22Rv1 (cell line): Measurements from ENCODE around the gene ACAT2.
"Not testable (repeated sequence)": the region's sequence is repeated elsewhere in the genome, so short reads cannot be mapped to it uniquely, and the experiment has no call there.

Experiments
- H3K27ac ChIP-seq: fragments of 450-650 bp; 2 replicates; pipeline ENCODE4 v1.5.1; 2017
- ZFX ChIP-seq: fragments of 450-650 bp; IDR thresholded peaks from 2 replicates; pipeline ENCODE4 v1.6.1; 2017; ENCODE audit warnings: antibody characterized with exemption, borderline replicate concordance
- TF ChIP-seq, protein P1 (sequence below): fragments of 450-650 bp; IDR thresholded peaks from 2 replicates; pipeline ENCODE4 v1.5.1; 2017; ENCODE audit warnings: mild to moderate bottlenecking

ACAT2 gene

GRCh38 chr6:159778542-159779103, 16.8 kb downstream of the ACAT2 start:
- no peak for TF ChIP-seq ZFX
- TF ChIP-seq, protein P1, sequence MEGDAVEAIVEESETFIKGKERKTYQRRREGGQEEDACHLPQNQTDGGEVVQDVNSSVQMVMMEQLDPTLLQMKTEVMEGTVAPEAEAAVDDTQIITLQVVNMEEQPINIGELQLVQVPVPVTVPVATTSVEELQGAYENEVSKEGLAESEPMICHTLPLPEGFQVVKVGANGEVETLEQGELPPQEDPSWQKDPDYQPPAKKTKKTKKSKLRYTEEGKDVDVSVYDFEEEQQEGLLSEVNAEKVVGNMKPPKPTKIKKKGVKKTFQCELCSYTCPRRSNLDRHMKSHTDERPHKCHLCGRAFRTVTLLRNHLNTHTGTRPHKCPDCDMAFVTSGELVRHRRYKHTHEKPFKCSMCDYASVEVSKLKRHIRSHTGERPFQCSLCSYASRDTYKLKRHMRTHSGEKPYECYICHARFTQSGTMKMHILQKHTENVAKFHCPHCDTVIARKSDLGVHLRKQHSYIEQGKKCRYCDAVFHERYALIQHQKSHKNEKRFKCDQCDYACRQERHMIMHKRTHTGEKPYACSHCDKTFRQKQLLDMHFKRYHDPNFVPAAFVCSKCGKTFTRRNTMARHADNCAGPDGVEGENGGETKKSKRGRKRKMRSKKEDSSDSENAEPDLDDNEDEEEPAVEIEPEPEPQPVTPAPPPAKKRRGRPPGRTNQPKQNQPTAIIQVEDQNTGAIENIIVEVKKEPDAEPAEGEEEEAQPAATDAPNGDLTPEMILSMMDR, result no peak
- peak overlapping the region; percentile 22; the same call in 1 of the 2 replicates for H3K27ac ChIP-seq

- TF ChIP-seq ZFX, result no peak
- TF ChIP-seq, protein P1, result no peak
- H3K27ac ChIP-seq, result peak overlapping the region; percentile 93
Measured at GRCh38 chr6:159788276-159788675, 26.4 kb downstream of the ACAT2 start.

DNA sequence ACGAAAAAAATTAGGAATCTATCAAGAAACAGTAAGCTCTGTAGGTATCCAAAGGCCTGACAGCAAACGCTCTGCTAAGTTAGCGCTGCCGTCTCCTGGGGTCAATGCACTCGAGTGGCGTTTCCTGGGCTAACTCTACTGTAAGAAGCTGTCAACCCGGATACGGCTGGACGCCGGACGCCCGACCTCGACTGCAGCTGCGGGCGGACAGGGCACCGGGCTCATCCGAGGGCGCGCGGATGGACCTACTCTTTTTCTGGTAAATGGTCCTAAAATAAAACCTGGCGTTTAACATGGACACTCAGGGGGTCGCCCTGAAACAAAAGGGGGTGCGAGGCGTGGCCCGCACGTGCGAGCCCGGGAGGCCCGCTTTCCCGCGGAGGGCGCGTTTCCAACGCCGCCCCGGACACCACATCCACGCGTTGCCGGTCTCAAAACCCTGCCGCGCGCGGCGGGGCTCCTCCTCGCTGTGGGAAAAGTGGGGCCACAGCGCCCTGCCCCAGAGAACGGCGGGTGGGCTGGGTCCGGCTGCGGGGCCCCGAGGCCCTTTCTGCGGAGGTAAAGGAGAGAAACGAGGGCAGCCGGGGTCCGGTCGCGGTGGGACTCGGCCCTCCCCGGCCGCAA, 27.0 kb downstream of the ACAT2 start:
- peak overlapping the region; percentile 93 for H3K27ac ChIP-seq
- no peak for TF ChIP-seq ZFX
- TF ChIP-seq, protein P1, result no peak

DNA sequence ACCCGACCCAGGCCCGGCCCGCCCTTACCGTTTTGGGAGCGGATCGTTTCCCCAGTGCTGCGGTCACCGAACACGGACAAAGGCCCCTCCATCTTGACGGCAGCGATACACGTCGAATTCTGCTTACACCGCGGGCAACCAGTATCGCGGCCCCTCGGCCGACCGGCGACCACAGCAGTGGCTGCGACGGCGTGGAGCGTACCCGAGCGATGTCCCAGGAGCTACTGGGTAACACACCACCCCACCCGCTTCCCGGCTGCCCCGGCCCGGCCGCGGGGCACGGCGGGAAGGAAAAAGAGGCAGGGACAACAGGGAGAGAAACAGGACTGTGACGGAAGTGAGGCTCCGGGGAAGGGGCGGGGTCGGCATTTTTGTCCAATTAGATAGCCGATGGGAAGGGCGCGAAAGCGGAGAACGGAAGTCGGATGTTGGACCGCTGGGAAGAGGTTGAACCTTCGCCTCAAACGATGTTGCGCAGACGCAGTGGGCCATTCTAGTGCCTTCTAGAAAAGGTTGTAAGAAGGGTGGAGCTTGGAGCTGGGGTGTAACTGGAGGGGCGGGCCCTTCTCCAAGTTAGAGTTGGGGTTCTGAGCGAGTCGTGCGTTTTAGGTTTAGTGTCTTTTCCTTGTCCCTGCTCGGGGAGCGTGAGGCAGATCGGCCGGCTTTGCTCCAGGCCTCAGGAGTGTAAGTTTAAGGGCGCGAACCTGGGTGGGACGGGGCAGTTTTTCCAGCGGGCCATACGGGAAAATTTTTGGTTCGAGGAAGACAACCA, 27.7 kb downstream of the ACAT2 start, which contains the start of gene TCP1:
Gene TCP1, minus strand, starts transcription at position 226 of the 772 bp plus-strand sequence. Its CDS starts 134 bp downstream, at position 92.
- H3K27ac ChIP-seq, result peak within 1 kb of the TSS; percentile 93
- TF ChIP-seq ZFX, result no peak
- TF ChIP-seq, protein P1, result no peak

DNA sequence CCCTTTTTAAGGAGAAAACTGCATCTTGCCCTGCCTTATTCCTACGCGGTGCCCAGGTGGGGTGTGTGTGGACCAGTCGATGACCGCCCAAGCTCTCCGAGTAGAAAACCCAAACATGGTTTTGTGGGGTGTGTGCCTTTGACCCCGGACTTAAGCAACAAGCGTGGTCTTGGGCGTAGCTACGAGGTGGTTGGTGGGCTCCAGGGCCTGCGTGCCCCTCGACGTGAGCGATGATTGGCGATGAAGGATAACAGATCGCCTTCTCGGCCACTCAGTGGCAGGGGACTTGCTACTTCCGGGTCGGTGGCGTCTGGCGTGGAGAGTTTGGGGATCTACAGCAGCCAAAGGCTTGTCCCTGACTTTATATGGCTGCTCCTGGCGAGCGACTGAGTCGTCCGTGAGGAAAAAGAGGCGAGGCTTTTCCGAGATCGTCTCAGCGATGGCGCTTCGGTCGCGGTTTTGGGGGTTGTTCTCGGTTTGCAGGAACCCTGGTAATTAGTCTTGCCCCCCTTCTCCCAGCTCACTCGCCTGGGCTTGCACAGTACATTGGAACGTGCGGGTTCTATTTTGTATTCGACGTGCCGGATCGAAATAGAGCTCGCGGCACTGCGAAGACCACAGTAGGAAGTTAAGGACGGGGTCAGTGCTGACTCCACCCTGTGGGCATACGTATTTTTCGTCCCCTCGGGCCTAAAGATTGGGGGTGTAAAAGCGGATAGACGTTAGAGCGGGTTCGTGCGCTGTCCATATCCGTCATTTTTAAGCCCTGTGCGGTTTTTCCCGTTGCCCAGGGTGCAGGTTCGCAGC, 28.5 kb downstream of the ACAT2 start, which contains the start of gene MRPL18:
Gene MRPL18, plus strand, starts transcription at position 319 of the 807 bp plus-strand sequence. Its CDS starts 121 bp downstream, at position 440.
- peak within 1 kb of the TSS; percentile 93 for H3K27ac ChIP-seq
- TF ChIP-seq ZFX, result no peak
- TF ChIP-seq, protein P1, result no peak

GRCh38 chr6:159790956-159791598, 29.2 kb downstream of the ACAT2 start:
- TF ChIP-seq, protein P1, result no peak
- no peak for TF ChIP-seq ZFX
- peak overlapping the region; percentile 93 for H3K27ac ChIP-seq

DNA sequence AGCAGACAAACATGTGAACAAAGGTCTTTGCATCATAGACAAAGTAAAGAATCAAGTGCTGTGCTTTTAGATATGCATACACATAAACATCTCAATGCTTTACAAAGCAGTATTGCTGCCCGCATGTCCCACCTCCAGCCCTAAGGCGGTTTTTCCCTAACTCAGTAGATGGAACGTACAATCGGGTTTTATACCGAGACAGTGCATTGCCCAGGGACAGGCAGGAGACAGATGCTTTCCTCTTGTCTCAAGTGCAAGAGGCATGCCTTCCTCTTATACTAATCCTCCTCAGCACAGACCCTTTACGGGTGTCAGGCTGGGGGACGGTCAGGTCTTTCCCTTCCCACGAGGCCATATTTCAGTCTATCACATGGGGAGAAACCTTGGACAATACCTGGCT, 33.1 kb downstream of the ACAT2 start:
- H3K27ac ChIP-seq, result not testable (repeated sequence)
